Lower leg skin (tissue), 4 donors: ENCODE results near the gene ETS1. TPM values are rescaled to one million over a fixed set of nuclear protein-coding genes. Genes with fewer than 3 reads are reported as not detected.

Experiments
- DNase-seq, 2 donors: peaks; one replicate each; pipeline ENCODE4 v3.0.0-alpha.2; 2019; ENCODE audit warnings: low spot score in 2 of 2
- H3K4me3 ChIP-seq: fragments of 200-600 bp; sonication (generic); 2 replicates; pipeline ENCODE4 v1.5.1; 2017; ENCODE audit warnings: mild to moderate bottlenecking, low read depth; ENCODE audit not compliant: poor library complexity, severe bottlenecking
- POLR2A ChIP-seq, 2 donors: fragments of 450-650 bp; IDR thresholded peaks; one replicate each; pipeline ENCODE4 v1.6.1; 2016 to 2017; ENCODE audit warnings: antibody characterized with exemption in 2 of 2, mild to moderate bottlenecking in 1 of 2, moderate library complexity in 1 of 2
- WGBS, 2 donors: methylation state at CpG; one replicate each; pipeline ENCODE4 v1.1.5; 2018; 5-methylcytosine and 5-hydroxymethylcytosine counted together
- intact Hi-C: fragments of 100-400 bp; cut with DNase I; formaldehyde crosslinking; loops from one replicate; pipeline ENCODE4 v1.15.0; 2023; ENCODE audit warnings: low total_unique reads
- total RNA-seq, 4 donors: library from RNA; depleted of rRNA; stranded (reverse); fragments of >200 nt; gene quantifications; one replicate each; pipeline ENCODE4 v1.1.0, GENCODE V29; 2016
- TF ChIP-seq, protein P1 (sequence below), 3 donors: fragments of 450-650 bp; IDR thresholded peaks; one replicate each; pipeline ENCODE4 v1.5.1; 2016; ENCODE audit warnings: antibody characterized with exemption in 3 of 3, mild to moderate bottlenecking in 3 of 3, moderate library complexity in 2 of 3

Gene ETS1
- total RNA-seq, 4 donors from 2014 or later, result 20.6 to 38.7 (median 21.8) TPM

DNA sequence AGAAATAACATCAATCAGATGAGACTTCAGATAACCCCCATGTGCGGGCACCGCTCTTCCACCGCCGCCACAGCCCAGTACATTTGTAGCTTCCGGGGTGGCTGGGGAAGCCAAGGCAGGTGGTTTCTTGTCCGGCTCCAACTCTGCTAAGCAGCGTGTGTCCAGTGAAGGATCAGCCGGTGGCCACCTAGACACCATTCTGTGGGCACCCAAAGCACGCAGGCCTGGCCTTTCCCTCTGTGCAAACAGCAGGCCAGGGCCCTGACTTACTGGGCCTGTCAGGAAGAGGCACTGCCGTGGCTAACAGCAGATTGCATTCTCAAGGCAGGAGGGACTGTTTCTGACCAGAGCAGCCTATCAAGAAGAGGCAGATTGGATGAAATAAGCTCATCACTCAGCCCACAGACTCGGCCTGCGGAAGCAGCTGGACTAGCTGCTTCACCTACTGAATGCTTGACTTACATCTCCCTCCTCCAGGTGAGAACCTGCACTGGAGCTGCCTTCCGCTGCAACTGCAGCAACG, 74.8 kb downstream of the ETS1 start:
- TF ChIP-seq, protein P1, sequence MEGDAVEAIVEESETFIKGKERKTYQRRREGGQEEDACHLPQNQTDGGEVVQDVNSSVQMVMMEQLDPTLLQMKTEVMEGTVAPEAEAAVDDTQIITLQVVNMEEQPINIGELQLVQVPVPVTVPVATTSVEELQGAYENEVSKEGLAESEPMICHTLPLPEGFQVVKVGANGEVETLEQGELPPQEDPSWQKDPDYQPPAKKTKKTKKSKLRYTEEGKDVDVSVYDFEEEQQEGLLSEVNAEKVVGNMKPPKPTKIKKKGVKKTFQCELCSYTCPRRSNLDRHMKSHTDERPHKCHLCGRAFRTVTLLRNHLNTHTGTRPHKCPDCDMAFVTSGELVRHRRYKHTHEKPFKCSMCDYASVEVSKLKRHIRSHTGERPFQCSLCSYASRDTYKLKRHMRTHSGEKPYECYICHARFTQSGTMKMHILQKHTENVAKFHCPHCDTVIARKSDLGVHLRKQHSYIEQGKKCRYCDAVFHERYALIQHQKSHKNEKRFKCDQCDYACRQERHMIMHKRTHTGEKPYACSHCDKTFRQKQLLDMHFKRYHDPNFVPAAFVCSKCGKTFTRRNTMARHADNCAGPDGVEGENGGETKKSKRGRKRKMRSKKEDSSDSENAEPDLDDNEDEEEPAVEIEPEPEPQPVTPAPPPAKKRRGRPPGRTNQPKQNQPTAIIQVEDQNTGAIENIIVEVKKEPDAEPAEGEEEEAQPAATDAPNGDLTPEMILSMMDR (IDR thresholded peaks at IDR 0.05), result no peak
- no peak for TF ChIP-seq POLR2A (IDR thresholded peaks at IDR 0.05)
- H3K4me3 ChIP-seq, result no peak overlapping the region
- intact Hi-C loops, result no loop called here
- DNase-seq, result no peak
- 83 to 84% methylated on average over 14 of the region's 14 CpGs for WGBS, 2 donors

DNA sequence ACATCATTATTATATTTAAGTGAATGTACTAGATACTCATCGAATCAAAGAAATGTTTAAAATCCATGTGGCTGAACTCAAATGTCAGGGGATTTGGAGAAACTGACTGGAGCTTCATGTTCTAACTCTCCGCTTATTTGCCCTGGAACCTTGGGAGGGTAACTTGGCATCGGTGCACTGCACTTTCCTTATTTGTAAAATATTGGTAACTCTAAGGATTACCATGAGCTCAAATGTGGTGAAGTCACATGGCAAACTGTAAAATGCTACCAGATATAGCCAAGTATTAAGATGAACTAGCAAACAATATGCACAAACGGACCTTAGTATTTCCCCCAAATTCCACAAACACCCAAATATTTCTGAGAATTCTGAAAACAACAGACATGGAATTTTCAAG, 75.6 kb downstream of the ETS1 start:
- intact Hi-C loops, result no loop called here
- WGBS, 2 donors, result 44 to 48% methylated on average over 4 of the region's 4 CpGs
- DNase-seq, result no peak
- TF ChIP-seq, protein P1 (IDR thresholded peaks at IDR 0.05), result no peak
- no peak for TF ChIP-seq POLR2A (IDR thresholded peaks at IDR 0.05)
- no peak overlapping the region for H3K4me3 ChIP-seq

DNA sequence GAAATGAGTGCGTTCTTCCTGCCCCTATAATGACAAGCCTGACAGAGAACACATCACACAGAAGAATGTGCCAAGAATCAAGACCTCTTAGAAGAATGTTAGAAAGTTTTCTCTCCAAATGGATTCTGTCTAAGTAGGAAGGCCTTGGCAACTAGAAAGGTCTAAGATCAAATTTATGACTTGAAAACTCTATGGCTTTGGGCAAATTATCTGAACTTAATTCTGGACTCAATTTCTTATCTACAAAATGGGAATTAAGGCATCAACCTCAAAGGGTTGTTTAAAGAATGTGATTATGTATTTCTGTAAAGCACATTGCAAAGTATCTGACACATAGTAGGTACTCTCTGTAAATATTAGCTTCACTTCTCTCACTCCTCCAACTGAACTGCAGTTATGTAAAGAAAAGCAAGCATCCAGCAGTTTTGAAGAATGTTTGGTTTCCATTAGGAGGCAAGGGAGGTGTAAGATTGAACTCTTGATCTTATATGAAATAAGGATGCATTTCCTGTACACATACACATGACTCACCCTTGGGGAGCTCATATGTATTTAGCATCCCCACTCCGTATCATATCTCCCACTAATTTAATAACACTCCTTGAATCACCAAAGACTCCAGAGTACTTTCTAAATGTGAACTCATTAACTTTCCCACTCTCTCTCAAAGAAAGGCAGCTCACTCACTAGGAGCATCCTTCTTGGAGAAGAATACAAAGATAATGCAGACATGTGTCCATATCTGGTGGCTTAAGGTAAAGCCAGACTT, 77.6 kb downstream of the ETS1 start:
- intact Hi-C loops, result no loop called here
- TF ChIP-seq POLR2A (IDR thresholded peaks at IDR 0.05), result no peak
- TF ChIP-seq, protein P1 (IDR thresholded peaks at IDR 0.05), result no peak
- 78 to 87% methylated on average over 2 of the region's 2 CpGs for WGBS, 2 donors
- no peak overlapping the region for H3K4me3 ChIP-seq
- DNase-seq, result no peak

DNA sequence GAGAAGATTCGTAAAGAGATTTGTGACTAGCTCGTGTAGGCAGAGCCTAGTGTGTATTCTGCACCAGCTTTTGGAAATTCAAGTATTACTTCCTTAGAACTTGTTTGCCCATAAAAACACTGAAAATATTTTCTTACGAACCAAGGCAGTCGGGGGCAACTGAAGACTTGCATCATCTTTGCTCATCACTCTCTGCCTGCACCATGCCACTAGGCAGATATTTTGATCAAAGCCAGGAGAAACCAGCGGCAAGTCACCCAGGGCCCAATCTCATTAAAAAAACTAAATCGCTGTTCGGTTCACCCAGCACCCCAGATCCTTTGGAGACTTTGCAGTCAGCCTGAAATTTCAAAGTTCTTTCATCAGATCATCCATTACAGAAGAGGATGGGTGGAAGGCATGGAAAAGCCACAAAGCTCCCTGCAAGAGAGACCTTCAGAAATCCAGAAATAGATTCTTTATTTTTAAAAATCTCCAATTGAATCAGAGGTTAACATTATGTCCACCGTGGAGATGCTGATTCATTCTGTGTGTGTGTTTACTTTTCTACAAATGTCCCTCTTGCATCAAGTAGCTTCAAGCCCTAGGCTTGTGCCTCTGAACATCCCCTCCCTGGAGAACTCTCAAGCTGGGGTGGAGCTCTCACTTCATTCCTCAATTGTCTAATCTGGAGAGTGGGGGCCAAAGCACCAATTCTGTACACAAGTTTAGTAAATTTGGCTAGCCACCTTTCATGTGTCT, 78.4 kb downstream of the ETS1 start:
- no peak overlapping the region for H3K4me3 ChIP-seq
- WGBS, 2 donors, result 73% methylated on average over 8 of the region's 8 CpGs
- DNase-seq, result no peak

DNA sequence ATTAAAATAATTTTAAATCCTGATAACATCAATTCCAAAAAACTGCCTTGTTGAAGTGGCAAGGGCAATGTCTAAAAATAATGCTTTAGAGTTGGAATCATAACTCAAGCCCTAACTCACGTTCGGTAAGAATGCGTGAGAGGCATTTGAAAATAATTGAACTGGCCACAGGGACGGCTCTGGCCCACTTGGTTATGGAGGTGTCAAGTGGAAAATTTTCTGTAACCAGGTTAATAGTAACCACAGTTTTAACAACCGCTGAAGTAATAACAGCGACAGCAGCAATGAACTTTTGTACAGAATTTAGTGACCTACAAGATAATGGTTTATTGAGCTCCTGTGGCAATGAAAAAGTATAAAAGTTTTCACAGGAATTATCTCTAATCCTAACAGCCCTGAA, 79.4 kb downstream of the ETS1 start:
- H3K4me3 ChIP-seq, result no peak overlapping the region
- intact Hi-C loops, result no loop called here
- no peak for DNase-seq
- WGBS, 2 donors, result 58 to 71% methylated on average over 6 of the region's 6 CpGs
- no peak for TF ChIP-seq POLR2A (IDR thresholded peaks at IDR 0.05)
- TF ChIP-seq, protein P1 (IDR thresholded peaks at IDR 0.05), result no peak

More for the DNA sequence above, 78.4 kb downstream of the ETS1 start:
- intact Hi-C loops, result no loop called here
- TF ChIP-seq, protein P1 (IDR thresholded peaks at IDR 0.05), result no peak
- no peak for TF ChIP-seq POLR2A (IDR thresholded peaks at IDR 0.05)
